Stomach (tissue), 9 donors: ENCODE measurements around the gene WNT8A. TPM values are rescaled to one million over a fixed set of nuclear protein-coding genes. Genes with fewer than 3 reads are reported as not detected.
"Not testable (repeated sequence)": the region's sequence is repeated elsewhere in the genome, so short reads cannot be mapped to it uniquely, and the experiment has no call there.

ENCODE experiments used
- DNase-seq, 2 donors: peaks; one replicate each; pipeline versions ENCODE4 v3.0.0 to v3.0.0-alpha.2; 2013 to 2019
- H3K27ac ChIP-seq, 5 donors: fragments of 200-600 bp in 4 of 5; sonication (generic) in 4 of 5; one replicate each; pipeline ENCODE4 v1.5.1; 2013 to 2019; ENCODE audit warnings: mild to moderate bottlenecking in 1 of 5, moderate library complexity in 1 of 5
- H3K27me3 ChIP-seq, 3 donors: fragments of 200-600 bp; sonication (generic); one replicate each; pipeline ENCODE4 v1.5.1; 2017 to 2019; ENCODE audit warnings: mixed run types in 1 of 3
- H3K36me3 ChIP-seq, 4 donors: fragments of 200-600 bp; sonication (generic); 1 replicate in 3 of 4; 2 replicates in 1 of 4; pipeline ENCODE4 v1.5.1; 2016 to 2019
- H3K4me1 ChIP-seq, 4 donors: fragments of 200-600 bp; sonication (generic); one replicate each; pipeline ENCODE4 v1.5.1; 2016 to 2019
- H3K4me3 ChIP-seq, 4 donors: fragments of 200-600 bp; sonication (generic) in 3 of 4; one replicate each; pipeline ENCODE4 v1.5.1; 2016 to 2019; ENCODE audit warnings: mild to moderate bottlenecking in 1 of 4
- H3K9me3 ChIP-seq, 4 donors: fragments of 200-600 bp; sonication (generic); one replicate each; pipeline ENCODE4 v1.5.1; 2016 to 2019
- EP300 ChIP-seq: sonication (generic); formaldehyde crosslinking; IDR thresholded peaks from one replicate; pipeline ENCODE4 v1.6.1; 2017; ENCODE audit warnings: antibody characterized with exemption
- POLR2A ChIP-seq, 4 donors: fragments of 450-650 bp; IDR thresholded peaks; one replicate each; pipeline ENCODE4 v1.6.1; 2016; ENCODE audit warnings: antibody characterized with exemption in 4 of 4, control low read depth in 2 of 4, mild to moderate bottlenecking in 1 of 4, moderate library complexity in 1 of 4
- POLR2AphosphoS5 ChIP-seq, 3 donors: sonication (generic); formaldehyde crosslinking; IDR thresholded peaks; one replicate each; pipeline ENCODE4 v1.6.1; 2016; ENCODE audit warnings: antibody characterized with exemption in 3 of 3
- WGBS, 5 donors: extraction: QIAGEN DNeasy Blood & Tissue Kit in 3 of 5; methylation state at CpG; one replicate each; pipeline versions ENCODE4 v1.1.5 to v1.1.7; 2013 to 2018; 5-methylcytosine and 5-hydroxymethylcytosine counted together
- intact Hi-C: fragments of 100-400 bp; cut with DNase I; formaldehyde crosslinking; loops from one replicate; pipeline ENCODE4 v1.15.1; 2023; ENCODE audit warnings: low total_unique reads
- polyA plus RNA-seq, 3 donors: library from polyadenylated mRNA; stranded (reverse); fragments of 200-250 nt; gene quantifications; one replicate each; pipeline ENCODE4 v1.2.3, GENCODE V29; 2013
- total RNA-seq, 5 donors: library from RNA; depleted of rRNA; stranded (reverse); fragments of >200 nt; gene quantifications; one replicate each; pipeline versions ENCODE4 v1.1.0 to v1.2.3, GENCODE V29; 2014 to 2016
- TF ChIP-seq, protein P1 (sequence below), 7 experiments: fragments of 450-650 bp in 4 of 7; fragments of 200-600 bp in 3 of 7; sonication (generic) in 3 of 7; IDR thresholded peaks; one replicate each; pipeline ENCODE4 v1.5.1; 2016 to 2019; ENCODE audit warnings: antibody characterized with exemption in 7 of 7, control low read depth in 2 of 7, mild to moderate bottlenecking in 1 of 7
- donor health status: healthy with polysubstance abuse.
- donor health status: Bipolar disorder and iron deficiency.
- donor health status: healthy.

Gene WNT8A
- total and polyA plus RNA-seq, 8 donors: not detected

DNA sequence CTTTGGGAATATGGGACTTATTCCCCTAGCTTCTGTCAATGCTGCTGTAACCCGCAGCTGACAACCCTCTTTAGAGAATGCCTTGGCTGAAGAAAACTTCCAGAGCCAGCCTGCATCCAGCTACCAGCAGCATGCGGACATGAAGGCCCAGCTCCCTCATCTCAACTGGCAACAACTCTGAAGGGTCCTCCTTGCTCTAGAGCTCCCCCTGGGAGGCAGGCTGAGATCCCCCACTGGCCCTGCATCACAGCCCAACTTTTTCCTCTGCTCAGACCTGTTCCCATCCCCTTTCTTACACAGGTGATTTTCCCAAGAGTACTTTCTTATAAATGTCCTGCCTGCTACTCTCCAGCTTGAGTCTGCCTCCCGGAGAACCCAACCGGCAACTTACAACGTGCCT is 18.7 kb upstream of the WNT8A start:
- intact Hi-C loops: no loop called here

DNA sequence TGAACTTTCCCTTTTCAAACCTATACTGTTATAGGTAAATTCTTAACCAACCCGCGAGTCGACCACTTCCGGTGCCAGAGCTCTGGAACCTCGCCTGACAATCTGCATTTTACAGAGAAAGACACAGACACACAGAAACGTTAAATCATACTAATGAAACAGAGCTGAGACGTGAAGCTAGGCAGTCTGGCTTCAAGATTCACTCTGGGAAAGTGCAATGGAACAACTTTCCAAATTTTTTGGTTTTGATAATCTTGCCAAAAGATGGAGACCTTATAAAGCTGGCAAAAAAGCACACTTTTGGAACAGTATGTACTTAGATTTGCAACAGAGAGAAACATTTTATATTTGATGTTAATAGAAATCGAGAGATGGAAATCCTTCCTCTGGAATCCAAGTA is 15.9 kb upstream of the WNT8A start:
- DNase-seq: no peak
- peaks cover 0 to 6% (median 0%) of the 10 kb centered on the region in 4 donors for H3K4me1 ChIP-seq
- WGBS, 5 donors: 85 to 94% (median 90%) methylated on average over 8 of the region's 8 CpGs
- no peaks in the 10 kb centered on the region for H3K9me3 ChIP-seq
- H3K36me3 ChIP-seq: no peaks in the 10 kb centered on the region
- no peaks in the 10 kb centered on the region for H3K27me3 ChIP-seq
- no peak overlapping the region for H3K27ac ChIP-seq
- TF ChIP-seq POLR2A (IDR thresholded peaks at IDR 0.05) (no peak), POLR2AphosphoS5 (IDR thresholded peaks at IDR 0.05) (no peak), EP300 (no peak)
- TF ChIP-seq, protein P1, sequence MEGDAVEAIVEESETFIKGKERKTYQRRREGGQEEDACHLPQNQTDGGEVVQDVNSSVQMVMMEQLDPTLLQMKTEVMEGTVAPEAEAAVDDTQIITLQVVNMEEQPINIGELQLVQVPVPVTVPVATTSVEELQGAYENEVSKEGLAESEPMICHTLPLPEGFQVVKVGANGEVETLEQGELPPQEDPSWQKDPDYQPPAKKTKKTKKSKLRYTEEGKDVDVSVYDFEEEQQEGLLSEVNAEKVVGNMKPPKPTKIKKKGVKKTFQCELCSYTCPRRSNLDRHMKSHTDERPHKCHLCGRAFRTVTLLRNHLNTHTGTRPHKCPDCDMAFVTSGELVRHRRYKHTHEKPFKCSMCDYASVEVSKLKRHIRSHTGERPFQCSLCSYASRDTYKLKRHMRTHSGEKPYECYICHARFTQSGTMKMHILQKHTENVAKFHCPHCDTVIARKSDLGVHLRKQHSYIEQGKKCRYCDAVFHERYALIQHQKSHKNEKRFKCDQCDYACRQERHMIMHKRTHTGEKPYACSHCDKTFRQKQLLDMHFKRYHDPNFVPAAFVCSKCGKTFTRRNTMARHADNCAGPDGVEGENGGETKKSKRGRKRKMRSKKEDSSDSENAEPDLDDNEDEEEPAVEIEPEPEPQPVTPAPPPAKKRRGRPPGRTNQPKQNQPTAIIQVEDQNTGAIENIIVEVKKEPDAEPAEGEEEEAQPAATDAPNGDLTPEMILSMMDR (IDR thresholded peaks at IDR 0.05): no peak
- H3K4me3 ChIP-seq: no peak overlapping the region
- intact Hi-C loops: no loop called here

More for the DNA sequence above, 18.7 kb upstream of the WNT8A start:
- H3K4me1 ChIP-seq: peaks cover 0 to 6% (median 0%) of the 10 kb centered on the region in 4 donors
- WGBS, 5 donors: 58 to 74% (median 64%) methylated on average over 5 of the region's 5 CpGs
- TF ChIP-seq, protein P1 (IDR thresholded peaks at IDR 0.05): peak in 1 of 7 experiments; percentile 5
- TF ChIP-seq EP300: no peak
- no peak for TF ChIP-seq POLR2A (IDR thresholded peaks at IDR 0.05)
- no peaks in the 10 kb centered on the region for H3K36me3 ChIP-seq
- no peak overlapping the region for H3K27ac ChIP-seq
- H3K4me3 ChIP-seq: no peak overlapping the region
- no peak for DNase-seq
- no peaks in the 10 kb centered on the region for H3K9me3 ChIP-seq
- H3K27me3 ChIP-seq: no peaks in the 10 kb centered on the region

DNA sequence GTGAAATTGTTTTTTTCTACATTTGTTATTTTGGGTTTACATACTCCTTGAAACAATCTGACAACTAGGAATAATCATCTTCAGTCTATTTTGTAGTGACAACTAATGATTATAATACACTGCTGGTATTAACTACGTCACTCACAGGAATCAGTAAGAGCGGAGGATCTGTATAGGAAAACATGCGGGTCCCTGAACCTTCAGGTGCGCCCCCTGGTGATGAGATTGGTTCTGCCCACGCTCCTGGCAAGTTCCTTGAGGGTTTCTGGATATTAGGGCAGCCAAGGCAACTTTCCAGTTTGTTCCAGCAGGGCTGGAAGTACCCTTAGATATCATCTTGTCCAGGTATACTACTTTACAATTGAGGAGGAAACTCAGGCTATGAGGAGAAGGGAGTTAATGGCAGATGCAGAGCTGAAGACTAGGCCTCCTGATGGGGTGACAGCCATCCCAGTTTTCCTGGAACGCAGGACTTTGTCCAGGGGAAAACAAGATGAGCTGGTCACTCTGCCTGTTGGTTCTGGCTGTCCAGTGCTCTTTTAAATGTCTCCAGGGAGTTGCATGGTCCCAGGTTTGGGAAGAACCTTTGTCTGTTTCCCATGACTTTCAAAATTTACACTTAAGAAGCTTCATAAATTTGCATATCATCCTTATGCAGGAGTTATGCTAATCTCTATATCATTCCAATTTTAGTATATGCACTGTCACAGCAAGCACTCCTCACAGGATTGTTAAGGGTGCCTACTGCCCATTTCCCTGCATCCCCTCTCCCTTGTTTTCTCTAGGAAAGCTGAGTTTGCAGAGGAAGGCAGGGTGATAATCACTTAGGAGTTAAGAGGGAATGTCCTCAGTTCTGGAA is 14.9 kb upstream of the WNT8A start:
- Histone ChIP-seq H3K27me3 (no peaks in the 10 kb centered on the region), H3K27ac (no peak overlapping the region), H3K4me1 (peaks cover 0 to 6% (median 0%) of the 10 kb centered on the region in 4 donors), H3K36me3 (no peaks in the 10 kb centered on the region), H3K9me3 (no peaks in the 10 kb centered on the region), H3K4me3 (no peak overlapping the region)
- DNase-seq: peak; percentile 87 to 88
- TF ChIP-seq POLR2AphosphoS5 (IDR thresholded peaks at IDR 0.05): no peak
- TF ChIP-seq, protein P1 (IDR thresholded peaks at IDR 0.05): peak in 5 of 7 experiments; percentile 65 to 79 (median 74)
- intact Hi-C loops: no loop called here
- WGBS, 5 donors: 8 to 23% (median 17%) methylated on average over 6 of the region's 6 CpGs

DNA sequence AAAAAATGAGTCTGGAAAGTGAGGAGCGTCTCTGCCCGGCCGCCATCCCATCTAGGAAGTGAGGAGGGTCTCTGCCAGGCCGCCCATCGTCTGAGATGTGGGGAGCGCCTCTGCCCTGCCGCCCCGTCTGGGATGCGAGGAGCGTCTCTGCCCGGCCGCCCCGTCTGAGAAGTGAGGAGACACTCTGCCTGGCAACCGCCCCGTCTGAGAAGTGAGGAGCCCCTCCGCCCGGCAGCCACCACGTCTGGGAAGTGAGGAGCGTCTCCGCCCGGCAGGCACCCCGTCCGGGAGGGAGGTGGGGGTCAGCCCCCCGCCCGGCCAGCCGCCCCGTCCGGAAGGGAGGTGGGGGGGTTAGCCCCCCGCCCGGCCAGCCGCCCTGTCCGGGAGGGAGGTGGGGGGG is 13.8 kb upstream of the WNT8A start:
- H3K9me3 ChIP-seq, H3K27ac ChIP-seq, H3K27me3 ChIP-seq, DNase-seq, H3K4me1 ChIP-seq, H3K36me3 ChIP-seq, H3K4me3 ChIP-seq, intact Hi-C loops: not testable (repeated sequence)
- WGBS, 5 donors: 91 to 94% (median 93%) methylated on average over 10 to 29 of the region's 32 CpGs; no CpG with 5 or more reads in 2 of the 5 donors
